NCI-H1092 treated with DMSO at 0.1 percent for 48 hours (cell line): Measurements from ENCODE around the gene GOLGA6L25.
"Not testable (repeated sequence)": the region's sequence is repeated elsewhere in the genome, so short reads cannot be mapped to it uniquely, and the experiment has no call there.

Source experiments
- DNase-seq: peaks from one replicate; lab custom pipeline; 2025; lab: John Stamatoyannopoulos, UW

The GOLGA6L25 gene, protein sequence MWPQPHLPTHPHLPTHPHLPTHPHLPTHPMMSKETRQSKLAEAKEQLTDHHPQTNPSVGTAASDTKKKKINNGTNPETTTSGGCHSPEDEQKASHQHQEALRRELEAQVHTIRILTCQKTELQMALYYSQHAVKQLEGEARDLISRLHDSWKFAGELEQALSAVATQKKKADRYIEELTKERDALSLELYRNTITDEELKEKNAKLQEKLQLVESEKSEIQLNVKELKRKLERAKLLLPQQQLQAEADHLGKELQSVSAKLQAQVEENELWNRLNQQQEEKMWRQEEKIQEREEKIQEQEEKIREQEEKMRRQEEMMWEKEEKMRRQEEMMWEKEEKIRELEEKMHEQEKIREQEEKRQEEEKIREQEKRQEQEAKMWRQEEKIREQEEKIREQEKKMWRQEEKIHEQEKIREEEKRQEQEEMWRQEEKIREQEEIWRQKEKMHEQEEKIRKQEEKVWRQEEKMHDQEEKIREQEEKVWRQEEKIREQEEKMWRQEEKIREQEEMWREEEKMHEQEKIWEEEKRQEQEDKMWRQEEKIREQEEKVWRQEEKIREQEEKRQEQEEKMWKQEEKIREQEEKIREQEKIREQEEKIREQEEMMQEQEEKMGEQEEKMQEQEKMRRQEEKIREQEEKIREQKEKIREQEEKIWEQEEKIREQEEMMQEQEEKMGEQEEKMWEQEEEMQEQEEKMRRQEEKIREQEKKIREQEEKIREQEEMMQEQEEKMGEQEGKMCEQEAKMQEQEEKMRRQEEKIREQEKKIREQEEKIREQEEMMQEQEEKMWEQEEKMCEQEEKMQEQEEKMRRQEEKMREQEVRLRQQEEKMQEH

GRCh38 chr15:28553268-28553667, at the start of gene GOLGA6L25:
Gene GOLGA6L25 (plus strand): TSS chr15:28553568. CDS start chr15:28553629, 61 bp downstream.
- DNase-seq = not testable (repeated sequence)

DNA sequence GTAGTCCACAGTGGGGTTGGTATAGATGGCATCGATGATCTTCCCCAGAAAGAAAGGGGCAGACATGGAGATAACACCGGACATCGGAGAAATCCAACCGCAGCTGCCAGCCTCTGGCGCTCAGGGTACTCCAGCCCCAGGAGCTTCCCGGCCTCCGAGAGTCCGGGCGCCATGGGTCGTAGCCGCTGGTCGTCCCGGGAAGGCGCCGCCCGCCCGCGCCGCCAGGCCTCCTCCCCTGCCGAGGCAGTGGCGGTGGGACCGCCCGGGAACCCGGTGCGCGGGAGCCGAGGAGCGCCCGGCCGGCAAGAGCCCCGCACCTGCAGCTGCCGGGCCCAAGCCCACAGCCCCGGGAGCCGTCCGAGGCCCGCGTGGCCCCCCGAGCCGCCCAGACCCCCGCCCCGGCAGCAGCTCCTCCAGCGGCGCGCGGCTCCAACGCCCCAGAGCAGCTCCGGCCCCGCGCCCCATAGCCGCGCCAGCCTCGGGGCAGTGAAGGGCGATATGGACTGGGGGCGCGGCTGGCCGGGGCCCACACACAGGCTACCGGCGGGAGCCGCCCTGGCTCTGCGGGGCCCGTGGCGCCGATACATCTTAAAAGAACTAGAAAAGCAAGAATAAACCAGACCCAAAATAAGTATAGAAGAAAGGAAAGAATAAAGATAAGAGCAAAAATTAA, 45.0 kb upstream of the GOLGA6L25 start:
- not testable (repeated sequence) for DNase-seq

DNA sequence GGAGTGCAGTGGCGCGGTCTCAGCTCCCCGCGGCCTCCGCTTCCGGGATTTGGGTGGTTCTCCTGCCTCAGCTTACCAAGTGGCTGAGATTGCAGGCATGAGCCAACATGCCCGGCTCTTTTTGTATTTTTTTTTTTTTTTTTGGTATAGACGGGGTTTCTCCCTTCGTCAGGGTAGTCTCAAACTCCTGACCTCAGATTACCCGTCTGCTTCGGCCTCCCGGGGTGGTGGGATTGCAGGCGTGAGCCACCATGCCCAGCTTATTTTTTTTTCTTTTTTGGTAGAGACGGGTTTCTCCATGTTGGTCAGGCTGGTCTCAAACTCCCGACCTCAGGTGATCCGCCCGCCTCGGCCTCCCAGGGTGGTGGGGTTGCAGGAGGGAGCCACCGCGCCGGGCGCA, 39.2 kb upstream of the GOLGA6L25 start:
- not testable (repeated sequence) for DNase-seq

GRCh38 chr15:28515208-28515607, 38.2 kb upstream of the GOLGA6L25 start:
- not testable (repeated sequence) for DNase-seq

DNA sequence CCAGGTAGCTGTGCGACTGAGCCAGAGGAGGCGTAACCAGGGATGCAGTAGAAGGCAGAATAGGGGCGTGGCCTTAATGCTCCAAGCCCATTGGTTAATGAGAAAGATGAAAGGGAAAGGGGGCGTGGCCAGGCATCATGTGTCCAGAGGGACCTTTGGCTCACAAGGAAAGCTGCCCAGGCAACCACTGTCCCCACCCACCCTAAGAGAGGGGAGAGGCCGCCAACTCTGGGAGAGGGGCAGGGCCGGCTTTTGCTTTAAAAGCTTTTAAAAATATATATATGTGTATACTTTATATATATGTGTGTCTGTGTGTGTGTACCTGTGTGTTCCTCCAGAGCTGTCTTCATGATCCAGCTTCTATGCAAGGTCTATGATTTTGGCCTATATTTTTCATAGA, 20.4 kb upstream of the GOLGA6L25 start, which contains the start of gene GOLGA8G:
TSS of gene GOLGA8G (minus strand) at position 18 of the 400 bp plus-strand sequence. CDS start 62 bp downstream, outside the sequence.
- DNase-seq = not testable (repeated sequence)

DNA sequence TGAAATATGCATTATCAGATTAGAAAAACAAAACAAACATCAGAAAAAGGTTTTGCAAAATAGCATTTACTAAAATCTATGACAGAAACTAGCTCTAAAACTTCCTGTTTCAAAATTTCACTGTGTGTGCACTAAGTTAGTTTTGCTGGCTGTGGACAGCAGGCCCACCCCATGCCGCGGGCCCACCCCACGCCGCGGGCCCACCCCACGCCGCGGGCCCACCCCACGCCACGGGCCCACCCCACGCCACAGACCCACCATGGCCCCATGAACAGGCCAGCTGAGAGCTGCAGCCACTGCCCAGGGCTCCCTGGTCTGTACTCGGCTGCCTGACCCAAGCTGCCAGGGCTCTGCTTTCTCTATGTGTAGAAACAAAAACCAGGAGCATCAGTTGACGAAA, 20.0 kb downstream of the GOLGA6L25 start:
- not testable (repeated sequence) for DNase-seq

GRCh38 chr15:28588977-28589606, 35.7 kb downstream of the GOLGA6L25 start:
- not testable (repeated sequence) for DNase-seq

GRCh38 chr15:28589769-28590168, 36.4 kb downstream of the GOLGA6L25 start:
- not testable (repeated sequence) for DNase-seq

- DNase-seq = not testable (repeated sequence)
Observed at GRCh38 chr15:28592395-28592794, 39.0 kb downstream of the GOLGA6L25 start.

DNA sequence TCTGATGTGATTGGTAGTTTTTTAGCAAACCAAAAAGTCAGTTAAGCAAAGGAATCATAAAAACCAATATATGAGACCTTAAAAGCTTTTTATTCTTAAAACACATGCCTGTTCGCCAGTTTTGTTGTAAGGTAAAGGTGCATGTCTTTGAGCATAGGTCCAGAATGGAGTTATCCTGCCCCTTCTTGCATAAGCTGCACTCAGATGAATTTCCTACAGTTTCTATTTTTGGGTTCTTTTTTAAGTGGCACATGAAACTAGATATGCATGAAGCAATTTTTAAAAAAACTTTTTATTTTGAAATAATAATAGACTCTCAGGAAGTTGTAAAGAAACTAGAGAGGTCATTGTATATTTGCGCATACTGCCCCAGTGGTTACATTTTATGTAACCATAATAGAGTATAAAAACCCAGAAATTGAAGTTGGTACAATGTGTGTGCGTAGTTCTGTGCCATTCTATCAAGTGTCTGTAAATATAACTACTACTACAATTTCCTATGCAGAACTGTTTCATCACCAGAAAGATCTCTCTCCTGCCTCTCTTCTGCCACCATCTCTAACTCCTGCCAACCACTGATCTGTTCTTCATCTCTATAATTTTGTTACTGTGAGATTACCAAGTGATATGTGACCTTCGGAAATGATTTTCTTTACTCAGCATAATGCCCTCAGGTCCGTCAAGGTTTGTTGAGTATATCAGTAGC, 40.2 kb downstream of the GOLGA6L25 start:
- DNase-seq = not testable (repeated sequence)

DNA sequence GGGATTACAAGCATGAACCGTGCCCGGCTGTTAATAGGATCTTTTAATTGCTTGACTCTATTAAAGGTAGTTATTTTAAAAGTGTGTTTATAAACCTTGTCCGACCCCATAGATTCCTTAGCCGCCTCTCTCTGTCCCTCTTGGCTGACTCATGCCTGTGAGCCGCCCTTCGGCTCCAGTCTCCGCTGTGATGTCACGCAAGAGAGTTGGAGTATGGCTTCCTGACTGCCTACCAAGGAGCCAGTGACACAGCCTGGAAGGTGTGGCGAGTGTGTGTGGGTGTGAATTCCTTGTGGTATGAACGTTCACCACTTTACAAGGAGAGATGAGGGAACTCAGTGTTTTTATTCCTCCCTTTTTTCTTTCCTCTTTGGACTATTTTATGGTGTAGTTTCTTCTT, 44.1 kb downstream of the GOLGA6L25 start:
- DNase-seq = not testable (repeated sequence)

GRCh38 chr15:28598209-28598608, 44.8 kb downstream of the GOLGA6L25 start:
- DNase-seq = not testable (repeated sequence)

- DNase-seq = not testable (repeated sequence)
Observed at GRCh38 chr15:28602152-28602551, 48.8 kb downstream of the GOLGA6L25 start.
